Glomerular endothelial cell (primary cell): ENCODE data around the gene ACP1. TPM values are rescaled to one million over a fixed set of nuclear protein-coding genes. Genes with fewer than 3 reads are reported as not detected.

Experiments used
- DNase-seq: peaks from one replicate; pipeline ENCODE4 v3.0.0-alpha.2; 2011; ENCODE audit warnings: low read depth, low spot score; ENCODE audit errors: extremely low read depth
- total RNA-seq: library from RNA; depleted of rRNA; stranded (reverse); fragments of >200 nt; gene quantifications from 2 replicates; pipeline ENCODE4 v1.2.3, GENCODE V29; 2015

Gene ACP1
- total RNA-seq, 1 donor from 2014 or later, result 84.5 TPM

GRCh38 chr2:279956-280649 is 15.4 kb downstream of the ACP1 start:
- no peak for DNase-seq

- no peak for DNase-seq
These were observed 15.9 kb downstream of the ACP1 start for GRCh38 chr2:280650-281110.

- no peak for DNase-seq
These were observed 16.6 kb downstream of the ACP1 start for GRCh38 chr2:281381-281780.

- no peak for DNase-seq
These were observed 17.9 kb downstream of the ACP1 start for GRCh38 chr2:282371-283263.

- DNase-seq, result no peak
These were observed 19.4 kb downstream of the ACP1 start for GRCh38 chr2:283996-284794.

GRCh38 chr2:284896-285492 is 20.2 kb downstream of the ACP1 start:
- no peak for DNase-seq

- no peak for DNase-seq
These were observed 20.8 kb downstream of the ACP1 start for GRCh38 chr2:285531-285930.

GRCh38 chr2:286035-286434 is 21.3 kb downstream of the ACP1 start:
- DNase-seq, result no peak

- no peak for DNase-seq
These were observed 22.1 kb downstream of the ACP1 start for GRCh38 chr2:286774-287392.

GRCh38 chr2:287471-287885 is 22.7 kb downstream of the ACP1 start:
- DNase-seq, result no peak

- DNase-seq, result no peak
These were observed 23.4 kb downstream of the ACP1 start, which contains the start of gene ALKAL2 for GRCh38 chr2:287911-288757. ALKAL2 (minus strand) TSS chr2:288091; CDS start chr2:287835, 256 bp downstream.

- no peak for DNase-seq
These were observed 24.1 kb downstream of the ACP1 start for GRCh38 chr2:288758-289361.

GRCh38 chr2:289362-290089 is 24.8 kb downstream of the ACP1 start:
- no peak for DNase-seq

GRCh38 chr2:290090-290722 is 25.5 kb downstream of the ACP1 start:
- DNase-seq, result peak; percentile 16

GRCh38 chr2:295090-295489 is 30.3 kb downstream of the ACP1 start:
- no peak for DNase-seq

GRCh38 chr2:296354-296753 is 31.6 kb downstream of the ACP1 start:
- no peak for DNase-seq

- DNase-seq, result no peak
These were observed 40.6 kb downstream of the ACP1 start for GRCh38 chr2:305366-305765.
